ENCODE measurements around the gene ZNF35.

Gene ZNF35

GRCh38 chr3:44687898-44688297 lies 39.4 kb downstream of the ZNF35 start:
- DNase-seq, result no peak

Data from CD4-positive, alpha-beta T cell treated with Interleukin-12 subunit alpha and Interleukin-12 subunit beta, for 1 hour (primary cell).